HL-60/S4 (cell line): ENCODE measurements around the gene GPS1.

Source experiments
- in situ Hi-C: fragments of 300-500 bp; cut with MboI; formaldehyde crosslinking; loops from 2 replicates; pipeline ENCODE4 v1.14.3; 2022; ENCODE audit warnings: low sequenced_read_pairs

Gene GPS1

GRCh38 chr17:82073446-82073845, 21.7 kb downstream of the GPS1 start:
- in situ Hi-C loops: no loop called here

- in situ Hi-C loops: no loop called here
Measured at GRCh38 chr17:82076018-82076784, 24.5 kb downstream of the GPS1 start.

GRCh38 chr17:82076785-82077591, 25.3 kb downstream of the GPS1 start:
- in situ Hi-C loops: no loop called here

- in situ Hi-C loops: no loop called here
Measured at GRCh38 chr17:82077617-82078358, 26.1 kb downstream of the GPS1 start.

GRCh38 chr17:82078433-82078832, 26.7 kb downstream of the GPS1 start:
- in situ Hi-C loops: no loop called here

- in situ Hi-C loops: no loop called here
Measured at GRCh38 chr17:82079001-82079677, 27.4 kb downstream of the GPS1 start.

GRCh38 chr17:82080048-82080788, 28.5 kb downstream of the GPS1 start:
- in situ Hi-C loops: no loop called here

GRCh38 chr17:82080789-82081464, 29.2 kb downstream of the GPS1 start:
- in situ Hi-C loops: no loop called here

- in situ Hi-C loops: no loop called here
Measured at GRCh38 chr17:82081546-82081945, 29.8 kb downstream of the GPS1 start.

- in situ Hi-C loops: no loop called here
Measured at GRCh38 chr17:82081966-82082365, 30.3 kb downstream of the GPS1 start.

GRCh38 chr17:82082456-82082855, 30.8 kb downstream of the GPS1 start:
- in situ Hi-C loops: no loop called here

GRCh38 chr17:82083009-82083408, 31.3 kb downstream of the GPS1 start:
- in situ Hi-C loops: no loop called here

GRCh38 chr17:82083533-82084359, 32.0 kb downstream of the GPS1 start:
- in situ Hi-C loops: no loop called here

- in situ Hi-C loops: no loop called here
Measured at GRCh38 chr17:82084373-82085030, 32.8 kb downstream of the GPS1 start.

GRCh38 chr17:82085031-82085861, 33.5 kb downstream of the GPS1 start:
- in situ Hi-C loops: no loop called here

GRCh38 chr17:82085931-82086764, 34.5 kb downstream of the GPS1 start:
- in situ Hi-C loops: no loop called here
